NCI-H146 treated with DMSO at 0.1 percent for 48 hours (cell line): Measurements from ENCODE around the gene ARHGAP45.

Source experiments
- DNase-seq: peaks from one replicate; lab custom pipeline; 2025; ENCODE audit not compliant: unreplicated experiment; lab: John Stamatoyannopoulos, UW

The ARHGAP45 gene

DNA sequence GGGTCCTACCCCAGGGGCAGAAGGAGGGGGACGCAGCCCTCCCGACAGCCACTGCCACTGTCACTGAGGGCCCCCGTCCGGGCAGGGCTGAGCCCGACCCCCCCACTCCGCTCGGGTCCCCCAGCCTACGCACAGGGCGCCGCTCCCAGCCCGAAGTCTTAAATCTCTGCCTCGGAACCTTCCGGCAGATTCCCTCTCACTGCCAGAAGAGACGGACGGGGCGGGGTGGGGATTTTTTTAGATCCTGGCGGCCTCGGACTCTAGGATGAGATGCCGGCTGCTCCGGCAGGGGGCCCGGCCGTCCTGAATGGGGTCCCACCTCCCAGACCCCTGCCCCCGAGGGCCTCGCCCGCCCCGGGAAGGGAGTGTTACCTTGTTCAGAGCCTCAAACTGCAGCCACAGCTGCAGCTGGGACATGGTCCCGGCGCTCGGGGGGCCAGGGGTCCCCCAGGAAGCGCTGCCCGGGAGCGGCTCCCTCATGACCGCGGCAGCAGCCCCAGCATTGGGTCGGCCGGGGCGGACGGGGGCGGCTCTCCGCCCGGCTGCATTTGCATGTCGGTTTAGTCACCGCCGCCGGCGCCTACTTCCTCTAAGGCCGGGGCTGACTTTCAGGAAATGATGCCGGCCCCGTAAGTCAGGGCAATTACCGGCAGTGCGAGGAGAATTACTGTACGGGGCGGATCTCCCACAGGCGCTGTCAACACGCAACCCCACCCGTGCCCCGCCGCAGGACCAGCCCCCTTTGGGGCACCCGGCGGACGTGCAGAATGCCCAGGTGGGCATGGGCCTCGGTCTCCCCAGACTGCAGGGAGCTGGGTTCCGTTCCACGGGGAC is 65.0 kb downstream of the ARHGAP45 start:
- no peak for DNase-seq

DNA sequence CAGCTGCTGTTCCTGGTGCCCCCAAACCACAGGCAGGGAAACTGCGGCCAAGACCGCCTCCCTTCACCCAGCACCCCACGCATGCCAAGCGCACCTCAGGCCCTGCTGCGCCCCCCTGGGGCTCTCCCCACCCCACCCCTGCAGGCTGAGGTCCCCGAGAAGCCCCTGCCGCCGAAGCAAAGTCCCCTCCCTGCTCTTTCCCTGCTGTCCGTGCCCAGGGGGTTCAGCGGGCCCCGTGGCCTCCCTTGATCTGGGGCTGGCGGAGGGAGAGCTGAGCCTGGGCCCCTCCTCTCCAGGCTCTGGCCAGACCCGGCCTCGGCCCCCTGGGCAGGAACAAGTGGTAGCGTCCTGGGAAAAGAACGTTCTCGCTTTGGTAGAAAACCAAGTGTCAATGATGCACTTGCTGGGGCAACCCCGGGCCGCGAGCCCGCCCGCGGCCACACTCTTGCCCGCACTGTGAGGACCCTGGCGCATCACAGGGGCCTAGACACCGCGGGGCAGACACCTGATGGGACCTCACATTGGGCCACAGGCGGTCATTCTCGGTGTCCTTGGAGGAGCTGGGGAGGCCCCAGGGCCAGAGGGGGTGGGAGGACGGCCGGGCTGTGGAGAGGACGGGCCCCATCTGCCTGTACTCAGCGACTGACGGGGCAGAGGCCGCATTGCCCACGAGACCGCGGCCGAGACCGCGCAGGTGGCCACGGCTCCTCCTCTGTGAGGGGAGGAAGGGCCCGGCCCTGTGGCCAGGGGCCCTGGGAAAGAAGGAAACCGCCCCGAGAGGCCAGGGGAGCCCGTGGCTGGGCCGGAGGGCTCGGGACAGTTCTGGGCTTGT is 65.8 kb downstream of the ARHGAP45 start:
- no peak for DNase-seq

DNA sequence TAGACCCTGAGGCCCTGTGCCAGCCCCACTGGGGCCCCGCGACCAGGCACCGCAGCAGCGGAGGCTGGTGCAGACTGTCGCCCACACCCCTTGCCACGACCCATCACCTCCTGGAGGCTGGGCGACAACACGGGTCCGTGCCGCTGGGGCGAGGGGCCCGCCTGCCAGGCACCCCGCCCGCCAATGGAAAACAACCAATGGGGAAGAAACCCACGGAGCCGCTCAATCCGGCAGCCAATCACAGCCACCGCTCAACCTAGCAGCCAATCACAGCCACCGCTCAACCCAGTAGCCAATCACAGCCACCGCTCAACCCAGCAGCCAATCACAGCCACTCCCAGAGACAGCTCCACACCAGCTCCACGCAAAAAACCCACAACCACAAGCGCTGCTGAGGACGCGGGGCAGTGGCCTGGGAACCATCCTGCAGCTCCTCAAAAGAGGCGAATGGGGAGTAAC is 66.5 kb downstream of the ARHGAP45 start:
- DNase-seq, result no peak

DNA sequence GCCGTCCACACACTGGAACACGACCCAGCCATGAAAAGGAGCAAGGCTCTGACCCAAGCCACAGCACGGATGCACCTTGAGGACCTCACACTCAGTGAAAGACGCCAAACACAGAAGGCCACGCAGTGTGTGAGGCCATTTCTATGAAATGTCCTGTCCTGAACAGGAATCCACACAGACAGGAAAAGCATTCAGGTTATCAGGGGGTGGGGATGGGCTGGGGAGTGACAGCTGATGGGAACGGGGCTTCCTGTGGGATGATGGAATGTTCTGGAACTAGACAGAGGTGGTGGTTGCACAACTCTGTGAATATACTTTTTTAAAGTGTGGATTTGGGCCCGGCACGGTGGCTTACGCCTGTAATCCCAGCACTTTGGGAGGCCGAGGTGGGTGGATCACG is 67.5 kb downstream of the ARHGAP45 start:
- DNase-seq, result no peak

DNA sequence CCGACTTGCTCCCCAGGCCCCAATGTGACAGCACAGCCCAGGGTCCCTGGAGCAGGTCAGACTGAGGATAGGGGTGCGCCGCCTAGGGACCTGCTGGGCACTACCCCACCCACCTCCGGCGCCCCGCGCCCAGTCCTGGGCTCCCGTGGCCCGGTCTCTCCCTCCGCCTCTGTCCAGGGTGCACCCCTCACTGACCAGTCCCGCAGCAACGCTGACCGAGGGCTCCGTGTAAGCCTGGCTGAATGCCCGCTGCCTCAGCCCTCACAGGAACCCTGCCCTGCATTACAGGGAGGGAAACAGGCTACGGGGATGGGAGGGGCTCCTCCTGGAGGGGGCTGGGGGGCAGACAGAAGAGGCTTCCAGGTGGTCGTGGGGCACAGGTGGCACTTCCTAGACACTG is 68.5 kb downstream of the ARHGAP45 start:
- no peak for DNase-seq

DNA sequence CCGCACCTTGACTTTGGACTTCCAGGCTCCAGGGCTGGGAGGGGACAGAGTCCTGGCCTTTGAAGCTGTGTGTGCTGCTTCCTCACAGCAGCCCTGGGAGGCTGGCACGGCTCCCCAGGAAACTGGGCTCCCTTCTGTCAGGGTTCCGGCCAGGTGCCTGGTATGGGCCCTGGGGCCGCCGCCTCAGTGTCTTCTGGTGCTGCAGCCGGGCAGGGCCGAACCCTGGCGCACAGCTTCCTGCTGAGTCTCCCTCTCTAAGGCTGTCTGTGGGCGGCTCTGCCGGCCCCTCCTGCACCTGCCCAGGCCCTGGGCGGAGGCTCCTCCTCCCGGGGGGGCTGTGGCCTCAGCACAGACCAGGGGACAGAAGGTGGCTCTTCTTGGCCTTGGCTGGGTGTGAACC is 69.2 kb downstream of the ARHGAP45 start:
- peak; percentile 24 for DNase-seq
